Adrenal gland (tissue), 12 donors: Measurements from ENCODE around the gene ARID5A. TPM values are rescaled to one million over a fixed set of nuclear protein-coding genes. Genes with fewer than 3 reads are reported as not detected.

ENCODE experiments used
- DNase-seq, 7 donors: peaks; one replicate each; pipeline ENCODE4 v3.0.0-alpha.2; 2019 to 2020
- H3K27ac ChIP-seq, 5 donors: fragments of 200-600 bp; sonication (generic) in 4 of 5; 1 replicate in 3 of 5; 2 replicates in 2 of 5; pipeline versions ENCODE4 v1.5.1 to v1.8.0; 2016 to 2020; ENCODE audit warnings: mild to moderate bottlenecking in 1 of 5
- H3K27me3 ChIP-seq: fragments of 200-600 bp; 2 replicates; pipeline ENCODE4 v1.8.0; 2021
- H3K36me3 ChIP-seq, 2 donors: fragments of 200-600 bp; replicated peaks in 1 of 2; 1 replicate in 1 of 2; 2 replicates in 1 of 2; pipeline versions ENCODE4 v1.5.1 to v1.8.0; 2018 to 2022
- H3K4me1 ChIP-seq, 2 donors: fragments of 200-600 bp; replicated peaks in 1 of 2; 1 replicate in 1 of 2; 2 replicates in 1 of 2; pipeline versions ENCODE4 v1.5.1 to v1.8.0; 2018 to 2021
- H3K4me3 ChIP-seq, 4 donors: fragments of 200-600 bp; sonication (generic) in 3 of 4; one replicate each; pipeline ENCODE4 v1.5.1; 2016 to 2018
- H3K9me3 ChIP-seq, 3 donors: fragments of 200-600 bp; sonication (generic) in 1 of 3; replicated peaks in 1 of 3; 1 replicate in 2 of 3; 2 replicates in 1 of 3; pipeline versions ENCODE4 v1.5.1 to v1.8.0; 2016 to 2021
- CTCF ChIP-seq, 6 experiments: fragments of 450-650 bp in 4 of 6; fragments of 200-600 bp in 2 of 6; sonication (generic) in 1 of 6; IDR thresholded peaks; 1 replicate in 5 of 6; 2 replicates in 1 of 6; pipeline versions ENCODE4 v1.5.1 to v1.8.0; 2016 to 2021; ENCODE audit warnings: antibody characterized with exemption in 6 of 6, mild to moderate bottlenecking in 2 of 6, moderate library complexity in 1 of 6
- POLR2A ChIP-seq, 2 donors: fragments of 450-650 bp; IDR thresholded peaks; one replicate each; pipeline ENCODE4 v1.6.1; 2017; ENCODE audit warnings: antibody characterized with exemption in 2 of 2, mild to moderate bottlenecking in 2 of 2, moderate library complexity in 1 of 2
- WGBS, 4 donors: extraction: QIAGEN DNeasy Blood & Tissue Kit in 2 of 4; methylation state at CpG; one replicate each; pipeline versions ENCODE4 v1.1.5 to v1.1.7; 2013 to 2017; 5-methylcytosine and 5-hydroxymethylcytosine counted together
- intact Hi-C, 2 donors: fragments of 100-400 bp; cut with DNase I; formaldehyde crosslinking; loops; one replicate each; pipeline versions ENCODE4 v1.14.1 to v1.15.0; 2022 to 2023
- polyA plus RNA-seq, 3 donors: library from polyadenylated mRNA; stranded (reverse); fragments of 200-250 nt in 2 of 3; fragments of 350-450 nt in 1 of 3; fragmentation: Illumina TruSeq in 1 of 3; extraction: RNeasy Lipid Tissue Mini Kit (QIAGEN cat#74804) in 1 of 3; gene quantifications; one replicate each; pipeline ENCODE4 v1.2.3, GENCODE V29; 2013 to 2014
- total RNA-seq, 9 donors: library from RNA; depleted of rRNA in 4 of 9; stranded (reverse); fragments of >200 nt in 4 of 9; fragments of 120-200 nt in 1 of 9; fragmentation: NEBNext Ultra II Directional in 1 of 9; extraction: Animal tissue kit (Norgen Biotek cat#: 25700) in 1 of 9; gene quantifications; one replicate each; pipeline versions ENCODE4 v1.1.0 to v1.2.4, GENCODE V29; 2013 to 2023
- donor health status: healthy with polysubstance abuse.
- donor health status: Bipolar disorder and iron deficiency.
- donor health status: DM: yes; HTN: yes; CAD: no.
- donor health status: DM: no; HTN: no; CAD: no.
- donor health status: DM: no; HTN: no; CAD: no.
- donor health status: DM: yes; HTN: yes; CAD: no.

Gene ARID5A
- total and polyA plus RNA-seq, 12 donors = 0.94 to 39.6 (median 14.3) TPM

GRCh38 chr2:96510931-96511595, 25.5 kb upstream of the ARID5A start:
- H3K36me3 ChIP-seq = no peaks in the 10 kb centered on the region
- peaks cover 4% of the 10 kb centered on the region for H3K27me3 ChIP-seq
- intact Hi-C loops = loop anchor here in 1 of 2 donors (10.0 kb wide), 1 partner anchor 376 kb away; the partner anchor contains the start of gene ASTL
- H3K4me1 ChIP-seq = peaks cover 3 to 9% of the 10 kb centered on the region in 2 donors
- H3K9me3 ChIP-seq = no peaks in the 10 kb centered on the region
- 56 to 66% (median 60%) methylated on average over 6 of the region's 6 CpGs for WGBS, 4 donors
- H3K27ac ChIP-seq = no peak overlapping the region
- no peak overlapping the region for H3K4me3 ChIP-seq
- TF ChIP-seq CTCF (IDR thresholded peaks at IDR 0.05) (no peak), POLR2A (IDR thresholded peaks at IDR 0.05) (no peak)
- DNase-seq = no peak

DNA sequence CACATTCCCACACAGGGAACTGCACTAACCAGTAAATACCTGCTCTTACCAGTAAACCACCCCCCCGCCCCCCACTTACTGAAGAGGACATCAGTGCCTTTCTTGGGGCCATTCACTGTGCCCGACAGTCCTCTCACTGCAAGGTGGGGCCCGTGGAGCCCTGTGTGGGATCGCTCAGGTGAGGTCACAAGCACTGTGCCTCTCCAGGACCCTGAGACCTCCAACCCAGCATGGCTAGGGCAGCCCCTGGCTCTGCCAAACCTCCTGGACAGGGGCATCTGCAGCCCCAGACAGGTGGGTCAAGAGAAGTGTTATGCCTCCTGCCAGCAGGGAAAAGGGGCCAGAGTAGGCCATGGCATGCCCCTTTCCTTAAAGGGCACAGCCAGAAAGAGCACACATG, 24.7 kb upstream of the ARID5A start:
- H3K9me3 ChIP-seq = peaks cover 0 to under 1% (median 0%) of the 10 kb centered on the region in 3 donors
- H3K27ac ChIP-seq = no peak overlapping the region
- 44 to 86% (median 68%) methylated on average over 4 of the region's 4 CpGs for WGBS, 4 donors
- peaks cover 4% of the 10 kb centered on the region for H3K27me3 ChIP-seq
- TF ChIP-seq CTCF (IDR thresholded peaks at IDR 0.05) (no peak), POLR2A (IDR thresholded peaks at IDR 0.05) (no peak)
- intact Hi-C loops = loop anchor here in 1 of 2 donors (10.0 kb wide), 1 partner anchor 377 kb away; the partner anchor contains the start of gene ASTL
- no peak for DNase-seq
- no peaks in the 10 kb centered on the region for H3K36me3 ChIP-seq
- H3K4me1 ChIP-seq = peaks cover 3 to 9% of the 10 kb centered on the region in 2 donors
- H3K4me3 ChIP-seq = no peak overlapping the region

- no peaks in the 10 kb centered on the region for H3K36me3 ChIP-seq
- WGBS, 4 donors = 71 to 98% (median 90%) methylated on average over 3 to 4 of the region's 4 CpGs
- TF ChIP-seq CTCF (IDR thresholded peaks at IDR 0.05) (no peak), POLR2A (IDR thresholded peaks at IDR 0.05) (no peak)
- peaks cover 4% of the 10 kb centered on the region for H3K27me3 ChIP-seq
- H3K9me3 ChIP-seq = peaks cover 0 to 6% (median 2%) of the 10 kb centered on the region in 3 donors
- intact Hi-C loops = loop anchor here in 1 of 2 donors (10.0 kb wide), 1 partner anchor 378 kb away; the partner anchor contains the start of gene ASTL
- H3K4me3 ChIP-seq = no peak overlapping the region
- H3K4me1 ChIP-seq = peaks cover 3 to 9% of the 10 kb centered on the region in 2 donors
- H3K27ac ChIP-seq = no peak overlapping the region
- no peak for DNase-seq
Observed at GRCh38 chr2:96512341-96512740, 24.2 kb upstream of the ARID5A start.

GRCh38 chr2:96514521-96514920, 22.0 kb upstream of the ARID5A start:
- no peaks in the 10 kb centered on the region for H3K36me3 ChIP-seq
- TF ChIP-seq CTCF (IDR thresholded peaks at IDR 0.05) (no peak), POLR2A (IDR thresholded peaks at IDR 0.05) (no peak)
- peak in 1 of 7 donors; percentile 5 for DNase-seq
- no peak overlapping the region for H3K27ac ChIP-seq
- intact Hi-C loops = loop anchor here in 1 of 2 donors (10.0 kb wide), 1 partner anchor 380 kb away; the partner anchor contains the start of gene ASTL
- 83 to 88% (median 86%) methylated on average over 6 of the region's 6 CpGs for WGBS, 4 donors
- H3K4me1 ChIP-seq = no peaks in the 10 kb centered on the region
- peaks cover 0 to 6% (median 4%) of the 10 kb centered on the region in 3 donors for H3K9me3 ChIP-seq
- H3K27me3 ChIP-seq = peaks cover 4% of the 10 kb centered on the region
- H3K4me3 ChIP-seq = no peak overlapping the region
